BLaER1 (cell line): ENCODE measurements around the gene VWA5A.
"Not testable (repeated sequence)": the region's sequence is repeated elsewhere in the genome, so short reads cannot be mapped to it uniquely, and the experiment has no call there.

Source experiments
- H3K27ac ChIP-seq: shearing (Covaris generic); formaldehyde crosslinking; 2 replicates; pipeline ENCODE4 v1.8.1; 2022
- H3K27me3 ChIP-seq: shearing (Covaris generic); formaldehyde crosslinking; 2 replicates; pipeline ENCODE4 v1.8.1; 2022
- H3K36me3 ChIP-seq: shearing (Covaris generic); formaldehyde crosslinking; 2 replicates; pipeline ENCODE4 v1.8.1; 2022
- H3K4me1 ChIP-seq: shearing (Covaris generic); formaldehyde crosslinking; 2 replicates; pipeline ENCODE4 v1.8.1; 2022
- H3K4me2 ChIP-seq: shearing (Covaris generic); formaldehyde crosslinking; 2 replicates; pipeline ENCODE4 v1.8.1; 2022
- H3K4me3 ChIP-seq: shearing (Covaris generic); formaldehyde crosslinking; 2 replicates; pipeline ENCODE4 v1.8.1; 2022
- H3K9ac ChIP-seq: shearing (Covaris generic); formaldehyde crosslinking; 2 replicates; pipeline ENCODE4 v1.8.1; 2022
- H3K9me3 ChIP-seq: shearing (Covaris generic); formaldehyde crosslinking; 2 replicates; pipeline ENCODE4 v1.8.1; 2022
- H4K20me1 ChIP-seq: shearing (Covaris generic); formaldehyde crosslinking; 2 replicates; pipeline ENCODE4 v1.8.1; 2022
- Cebpa-rat ChIP-seq: shearing (Covaris generic); IDR thresholded peaks from 2 replicates; pipeline ENCODE4 v1.8.1; 2022

VWA5A gene

DNA sequence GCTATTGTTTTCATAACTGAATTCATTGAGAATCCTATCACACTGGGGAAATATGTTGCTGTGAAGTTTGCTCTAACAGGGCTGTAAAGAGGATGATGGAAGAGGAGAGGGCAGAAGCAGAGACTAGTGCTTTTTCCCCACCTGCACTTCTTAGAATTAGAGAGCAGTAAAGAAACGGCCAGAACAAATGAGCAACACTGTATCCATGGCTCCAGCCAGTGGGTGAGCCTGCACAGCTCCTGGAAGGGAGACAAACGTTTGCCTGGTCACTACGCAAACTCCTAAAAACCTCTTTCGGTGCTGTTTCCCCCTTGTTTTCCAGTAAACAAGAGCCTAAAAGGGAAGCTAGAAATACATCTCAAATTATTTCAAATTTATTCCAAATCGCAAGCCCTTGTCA, 45.7 kb downstream of the VWA5A start:
- H3K36me3 ChIP-seq: no peaks in the 10 kb centered on the region
- no peak overlapping the region for H3K27ac ChIP-seq
- H3K27me3 ChIP-seq: no peaks in the 10 kb centered on the region
- no peaks in the 10 kb centered on the region for H3K9me3 ChIP-seq
- TF ChIP-seq Cebpa-rat: no peak
- no peak overlapping the region for H3K4me3 ChIP-seq
- no peaks in the 10 kb centered on the region for H4K20me1 ChIP-seq
- H3K4me2 ChIP-seq: no peak overlapping the region
- no peak overlapping the region for H3K9ac ChIP-seq
- H3K4me1 ChIP-seq: no peaks in the 10 kb centered on the region

DNA sequence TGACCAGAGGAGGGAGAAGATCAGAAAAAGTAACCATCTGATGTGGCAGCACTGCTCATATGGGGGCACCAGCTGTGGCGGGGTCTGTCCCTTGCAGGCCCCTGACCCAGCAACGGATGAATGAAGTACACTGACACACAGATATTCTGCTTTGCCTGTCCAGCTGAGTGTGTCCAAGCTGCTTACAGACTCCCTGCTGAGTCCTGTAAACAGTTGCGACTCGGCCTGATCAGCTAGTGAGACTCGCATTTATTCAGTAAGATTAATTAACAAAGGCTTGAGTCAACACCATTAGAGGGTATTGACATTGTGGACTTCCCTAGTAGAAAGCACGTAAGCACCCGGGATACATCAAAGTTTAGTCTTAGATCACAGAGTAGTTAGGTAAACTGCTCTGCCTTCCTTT, 52.6 kb downstream of the VWA5A start:
- Histone ChIP-seq H3K36me3 (no peaks in the 10 kb centered on the region), H3K4me3 (no peak overlapping the region), H3K9me3 (no peaks in the 10 kb centered on the region), H3K4me2 (no peak overlapping the region), H3K9ac (no peak overlapping the region), H3K27me3 (no peaks in the 10 kb centered on the region), H3K27ac (no peak overlapping the region), H3K4me1 (no peaks in the 10 kb centered on the region), H4K20me1 (no peaks in the 10 kb centered on the region)
- TF ChIP-seq Cebpa-rat: no peak

DNA sequence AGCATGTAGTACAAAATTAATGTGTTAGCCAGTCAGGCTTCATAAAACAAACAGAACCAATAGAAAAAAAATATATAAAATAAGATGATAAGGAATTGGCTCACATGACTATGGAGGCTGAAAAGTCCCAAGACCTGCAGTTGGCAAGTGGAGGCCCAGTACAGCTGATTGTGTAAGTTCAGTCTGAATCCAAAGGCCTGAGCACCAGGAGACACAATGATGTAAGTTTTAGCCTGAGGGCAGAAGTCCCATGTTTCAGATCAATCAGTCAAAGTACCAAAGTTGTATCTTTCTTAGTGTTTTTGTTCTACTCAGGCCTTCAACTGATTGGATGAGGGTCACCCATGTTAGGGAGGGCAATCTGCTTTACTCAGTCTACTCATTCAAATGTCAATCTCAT, 53.5 kb downstream of the VWA5A start:
- no peak overlapping the region for H3K4me3 ChIP-seq
- H4K20me1 ChIP-seq: no peaks in the 10 kb centered on the region
- H3K9me3 ChIP-seq: no peaks in the 10 kb centered on the region
- no peak overlapping the region for H3K4me2 ChIP-seq
- TF ChIP-seq Cebpa-rat: no peak
- no peak overlapping the region for H3K27ac ChIP-seq
- H3K9ac ChIP-seq: no peak overlapping the region
- no peaks in the 10 kb centered on the region for H3K27me3 ChIP-seq
- H3K4me1 ChIP-seq: no peaks in the 10 kb centered on the region
- no peaks in the 10 kb centered on the region for H3K36me3 ChIP-seq

DNA sequence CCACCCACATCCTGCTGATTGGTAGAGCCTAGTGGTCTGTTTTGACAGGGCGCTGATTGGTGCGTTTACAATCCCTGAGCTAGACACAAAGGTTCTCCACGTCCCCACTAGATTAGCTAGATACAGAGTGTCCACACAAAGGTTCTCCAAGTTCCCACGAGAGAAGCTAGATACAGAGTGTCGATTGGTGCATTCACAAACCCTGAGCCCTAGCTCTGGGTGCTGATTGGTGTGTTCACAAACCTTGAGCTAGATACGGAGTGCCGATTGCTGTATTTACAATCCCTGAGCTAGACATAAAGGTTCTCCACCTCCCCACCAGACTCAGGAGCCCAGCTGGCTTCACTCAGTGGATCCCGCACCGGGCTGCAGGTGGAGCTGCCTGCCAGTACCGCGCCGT, 55.1 kb downstream of the VWA5A start:
- H3K9me3 ChIP-seq, H3K27ac ChIP-seq, H3K27me3 ChIP-seq, H3K4me2 ChIP-seq, H3K4me1 ChIP-seq, H3K9ac ChIP-seq, H4K20me1 ChIP-seq, H3K4me3 ChIP-seq, H3K36me3 ChIP-seq: not testable (repeated sequence)

DNA sequence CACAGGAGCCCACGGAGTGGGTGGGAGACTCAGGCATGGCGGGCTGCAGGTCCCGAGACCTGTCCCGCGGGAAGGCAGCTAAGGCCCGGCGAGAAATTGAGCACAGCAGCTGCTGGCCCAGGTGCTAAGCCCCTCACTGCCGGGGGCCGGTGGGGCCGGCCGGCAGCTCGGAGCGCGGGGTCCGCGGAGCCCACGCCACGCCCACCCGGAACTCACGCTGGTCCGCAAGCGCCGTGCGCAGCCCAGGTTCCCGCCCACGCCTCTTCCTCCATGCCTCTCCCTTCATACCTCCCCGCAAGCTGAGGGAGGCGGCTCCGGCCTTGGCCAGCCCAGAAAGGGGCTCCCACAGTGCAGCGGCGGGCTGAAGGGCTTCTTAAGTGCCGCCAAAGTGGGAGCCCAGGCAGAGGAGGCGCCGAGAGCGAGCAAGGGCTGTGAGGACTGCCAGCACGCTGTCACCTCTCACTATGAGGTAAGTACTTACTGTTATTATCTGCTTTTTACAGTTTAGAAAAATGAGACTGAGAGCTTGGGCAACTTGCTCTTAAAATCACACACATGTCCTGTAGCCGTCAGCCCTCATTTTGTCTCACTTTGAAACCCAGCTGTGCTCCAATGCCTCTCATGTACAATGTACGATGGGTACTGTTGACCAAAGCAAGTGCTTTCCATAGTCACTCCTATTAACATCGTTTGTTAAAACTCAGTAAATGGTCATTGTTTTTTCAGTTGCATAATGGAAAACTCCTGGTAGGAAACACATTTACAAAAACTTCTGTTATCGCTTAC, 55.7 kb downstream of the VWA5A start:
- Histone ChIP-seq H3K27ac (no peak overlapping the region), H3K27me3 (no peaks in the 10 kb centered on the region), H3K4me1 (no peaks in the 10 kb centered on the region), H3K4me2 (no peak overlapping the region), H3K36me3 (no peaks in the 10 kb centered on the region), H3K9me3 (no peaks in the 10 kb centered on the region), H3K9ac (no peak overlapping the region), H3K4me3 (no peak overlapping the region), H4K20me1 (no peaks in the 10 kb centered on the region)
- TF ChIP-seq Cebpa-rat: no peak

DNA sequence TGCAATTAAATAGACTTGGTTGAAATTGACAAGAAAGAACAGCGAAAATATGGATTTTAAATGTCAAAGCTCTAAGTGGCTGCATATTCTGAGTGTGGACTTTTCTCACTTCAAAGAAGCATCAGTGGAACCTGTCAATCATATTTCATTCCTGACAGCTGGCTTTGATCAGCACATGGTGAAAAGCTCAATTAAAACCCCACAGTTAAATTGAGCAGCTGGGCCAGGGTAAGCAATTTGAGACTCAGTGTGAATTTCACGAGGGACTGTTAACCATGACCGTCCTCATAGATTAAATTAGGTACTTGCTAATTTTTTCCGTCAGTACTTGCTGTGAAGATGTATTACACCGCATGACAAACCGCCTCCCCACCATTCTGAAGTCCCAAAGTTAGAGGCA, 56.9 kb downstream of the VWA5A start:
- no peaks in the 10 kb centered on the region for H3K9me3 ChIP-seq
- TF ChIP-seq Cebpa-rat: no peak
- no peaks in the 10 kb centered on the region for H4K20me1 ChIP-seq
- no peak overlapping the region for H3K9ac ChIP-seq
- no peak overlapping the region for H3K4me3 ChIP-seq
- no peaks in the 10 kb centered on the region for H3K4me1 ChIP-seq
- H3K4me2 ChIP-seq: no peak overlapping the region
- no peaks in the 10 kb centered on the region for H3K36me3 ChIP-seq
- no peak overlapping the region for H3K27ac ChIP-seq
- no peaks in the 10 kb centered on the region for H3K27me3 ChIP-seq

GRCh38 chr11:124172599-124172998, 57.3 kb downstream of the VWA5A start:
- H3K4me3 ChIP-seq: no peak overlapping the region
- H3K4me1 ChIP-seq: no peaks in the 10 kb centered on the region
- no peak overlapping the region for H3K27ac ChIP-seq
- no peak overlapping the region for H3K4me2 ChIP-seq
- no peaks in the 10 kb centered on the region for H4K20me1 ChIP-seq
- H3K27me3 ChIP-seq: no peaks in the 10 kb centered on the region
- H3K9me3 ChIP-seq: no peaks in the 10 kb centered on the region
- no peak for TF ChIP-seq Cebpa-rat
- H3K36me3 ChIP-seq: no peaks in the 10 kb centered on the region
- no peak overlapping the region for H3K9ac ChIP-seq

DNA sequence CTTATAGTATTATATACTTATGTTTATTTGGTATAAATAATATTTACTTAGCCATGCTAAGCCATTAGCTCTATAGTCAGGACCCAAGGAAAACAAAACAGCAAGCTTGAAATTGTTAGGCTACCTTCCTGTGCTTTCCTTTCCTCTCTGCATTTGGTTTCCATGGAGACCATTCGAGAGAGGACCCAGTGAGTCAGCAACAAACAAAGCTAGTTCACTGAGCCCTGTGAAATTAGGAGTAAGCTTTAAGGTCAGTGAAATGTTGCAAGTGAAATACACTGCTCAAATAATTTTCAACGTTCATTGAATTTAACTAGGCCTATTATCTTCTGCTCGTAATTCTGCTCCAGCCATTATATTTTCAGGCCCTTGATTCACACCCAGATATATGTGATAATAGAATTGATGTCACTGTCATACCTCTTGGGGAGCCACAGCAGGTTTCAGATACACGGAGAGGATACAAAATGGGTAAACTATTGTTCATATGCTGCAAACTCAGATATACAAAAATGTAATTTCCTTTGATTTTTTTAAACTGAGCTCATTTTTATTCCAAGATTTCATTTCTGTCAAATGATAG, 58.8 kb downstream of the VWA5A start:
- Histone ChIP-seq H3K27ac (no peak overlapping the region), H3K36me3 (no peaks in the 10 kb centered on the region), H3K9me3 (no peaks in the 10 kb centered on the region), H3K9ac (no peak overlapping the region), H3K4me2 (no peak overlapping the region), H3K4me3 (no peak overlapping the region), H4K20me1 (no peaks in the 10 kb centered on the region), H3K27me3 (no peaks in the 10 kb centered on the region), H3K4me1 (no peaks in the 10 kb centered on the region)
- no peak for TF ChIP-seq Cebpa-rat

DNA sequence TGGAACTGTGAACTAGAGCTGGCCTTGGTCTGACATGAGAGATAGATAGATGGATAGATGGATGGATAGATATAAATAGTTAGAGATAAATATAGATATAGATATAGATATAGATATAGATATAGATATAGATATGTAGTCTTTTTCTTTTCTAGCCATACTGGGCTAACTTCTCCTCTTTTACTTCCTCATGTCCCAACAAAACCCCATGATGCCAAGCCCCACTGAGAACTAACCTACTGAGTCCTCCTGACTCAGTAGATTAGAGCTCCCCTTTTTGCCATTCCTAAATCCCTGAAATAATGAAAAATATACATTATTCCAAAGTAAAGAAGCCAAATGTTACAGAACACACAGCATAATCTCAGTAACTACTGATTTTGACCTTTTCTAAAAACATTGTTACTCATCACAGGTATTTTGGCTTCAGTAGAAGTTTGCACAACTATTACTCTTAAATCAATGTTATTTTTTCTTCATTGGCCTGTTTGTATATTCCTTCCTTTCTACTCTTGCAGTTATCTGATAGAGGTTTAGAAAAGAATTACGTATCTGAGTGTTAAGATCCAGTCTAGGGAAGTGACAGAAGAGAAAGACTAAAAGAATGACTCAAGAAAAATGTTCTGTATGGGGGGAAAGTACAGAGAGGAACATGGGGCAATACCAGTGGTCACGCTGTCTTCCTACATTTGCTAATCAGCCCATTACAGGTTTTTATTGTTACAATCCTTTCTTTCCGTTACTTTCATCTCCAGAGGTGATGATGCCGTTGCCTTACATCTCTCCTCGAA, 61.9 kb downstream of the VWA5A start:
- no peak for TF ChIP-seq Cebpa-rat

GRCh38 chr11:124179310-124179709, 64.1 kb downstream of the VWA5A start:
- no peak for TF ChIP-seq Cebpa-rat
- H3K9ac ChIP-seq: no peak overlapping the region
- H3K4me3 ChIP-seq: no peak overlapping the region
- no peaks in the 10 kb centered on the region for H3K9me3 ChIP-seq
- no peaks in the 10 kb centered on the region for H3K4me1 ChIP-seq
- no peaks in the 10 kb centered on the region for H3K27me3 ChIP-seq
- H4K20me1 ChIP-seq: no peaks in the 10 kb centered on the region
- no peak overlapping the region for H3K4me2 ChIP-seq
- H3K27ac ChIP-seq: no peak overlapping the region
- no peaks in the 10 kb centered on the region for H3K36me3 ChIP-seq

More for the DNA sequence above, 61.9 kb downstream of the VWA5A start:
- H3K4me2 ChIP-seq: no peak overlapping the region
- no peaks in the 10 kb centered on the region for H3K4me1 ChIP-seq
- H3K27ac ChIP-seq: no peak overlapping the region
- H3K36me3 ChIP-seq: no peaks in the 10 kb centered on the region
- no peaks in the 10 kb centered on the region for H4K20me1 ChIP-seq
- H3K4me3 ChIP-seq: no peak overlapping the region
- H3K27me3 ChIP-seq: no peaks in the 10 kb centered on the region
- H3K9ac ChIP-seq: no peak overlapping the region
- no peaks in the 10 kb centered on the region for H3K9me3 ChIP-seq
